ENCODE results near the gene RHEB.

GRCh38 chr7:151442776-151443496 is 76.8 kb downstream of the RHEB start:
- TF ChIP-seq CTCF (IDR thresholded peaks at IDR 0.05) (no peak), POLR2A (IDR thresholded peaks at IDR 0.05) (no peak)

Measured in body of pancreas (tissue), 4 donors.